H9 (cell line): ENCODE measurements around the gene TNIK. TPM values are rescaled to one million over a fixed set of nuclear protein-coding genes. Genes with fewer than 3 reads are reported as not detected.

Experiments used
- DNase-seq: peaks from one replicate; pipeline ENCODE4 v3.0.0-alpha.2; 2017
- H2AFZ ChIP-seq: one replicate; pipeline ENCODE4 v1.6.1; 2013; ENCODE audit warnings: mild to moderate bottlenecking, low read length, control low read depth, moderate library complexity
- H2AK5ac ChIP-seq: 2 replicates; pipeline ENCODE4 v1.6.1; 2013; ENCODE audit warnings: low read length, control low read depth, mixed read lengths; ENCODE audit not compliant: insufficient read length
- H2BK120ac ChIP-seq: one replicate; pipeline ENCODE4 v1.6.1; 2013; ENCODE audit warnings: low read depth, mild to moderate bottlenecking, low read length, control low read depth, inconsistent platforms; ENCODE audit not compliant: poor library complexity, severe bottlenecking
- H2BK12ac ChIP-seq: 2 replicates; pipeline ENCODE4 v1.6.1; 2013; ENCODE audit warnings: low read length, control low read depth, mixed read lengths, low read depth; ENCODE audit not compliant: insufficient read length
- H2BK15ac ChIP-seq: 2 replicates; pipeline ENCODE4 v1.6.1; 2013; ENCODE audit warnings: low read depth, low read length, control low read depth
- H2BK20ac ChIP-seq: one replicate; pipeline ENCODE4 v1.6.1; 2013; ENCODE audit warnings: low read depth, mild to moderate bottlenecking, low read length, control low read depth, inconsistent platforms; ENCODE audit not compliant: poor library complexity, severe bottlenecking
- H2BK5ac ChIP-seq: 2 replicates; pipeline ENCODE4 v1.6.1; 2013; ENCODE audit warnings: low read length, control low read depth, mixed read lengths; ENCODE audit not compliant: insufficient read length
- H3K14ac ChIP-seq: 2 replicates; pipeline ENCODE4 v1.6.1; 2013; ENCODE audit warnings: low read length, control low read depth; ENCODE audit not compliant: insufficient read depth
- H3K18ac ChIP-seq: 2 replicates; pipeline ENCODE4 v1.6.1; 2013; ENCODE audit warnings: low read depth, mild to moderate bottlenecking, mixed read lengths, low read length, control low read depth; ENCODE audit not compliant: insufficient read length
- H3K23ac ChIP-seq: 2 replicates; pipeline ENCODE4 v1.6.1; 2013; ENCODE audit warnings: low read length, control low read depth, mixed read lengths, low read depth; ENCODE audit not compliant: insufficient read length
- H3K23me2 ChIP-seq: 2 replicates; pipeline ENCODE4 v1.6.1; 2013; ENCODE audit warnings: low read depth, mild to moderate bottlenecking, mixed read lengths, low read length, control low read depth; ENCODE audit not compliant: insufficient read length, poor library complexity, severe bottlenecking
- H3K27ac ChIP-seq: 2 replicates; pipeline ENCODE4 v1.5.1; 2013; ENCODE audit warnings: low read length, control low read depth, mixed read lengths, low read depth; ENCODE audit not compliant: insufficient read length
- H3K27me3 ChIP-seq: 2 replicates; pipeline ENCODE4 v1.6.1; 2013; ENCODE audit warnings: low read length, control low read depth, inconsistent platforms; ENCODE audit not compliant: insufficient read depth
- H3K4ac ChIP-seq: 2 replicates; pipeline ENCODE4 v1.6.1; 2013; ENCODE audit warnings: low read depth, mild to moderate bottlenecking, control low read depth, inconsistent platforms, low read length, moderate library complexity
- H3K4me1 ChIP-seq: 2 replicates; pipeline ENCODE4 v1.6.1; 2013; ENCODE audit warnings: low read length, control low read depth, inconsistent platforms; ENCODE audit not compliant: insufficient read depth
- H3K4me2 ChIP-seq: 2 replicates; pipeline ENCODE4 v1.6.1; 2013; ENCODE audit warnings: low read length, control low read depth, mixed read lengths; ENCODE audit not compliant: insufficient read length, insufficient read depth
- H3K56ac ChIP-seq: 2 replicates; pipeline ENCODE4 v1.6.1; 2013; ENCODE audit warnings: low read depth, mild to moderate bottlenecking, mixed read lengths, low read length, control low read depth; ENCODE audit not compliant: insufficient read length
- H3K79me1 ChIP-seq: 2 replicates; pipeline ENCODE4 v1.6.1; 2013; ENCODE audit warnings: low read depth, mild to moderate bottlenecking, moderate library complexity, low read length, control low read depth, inconsistent platforms; ENCODE audit not compliant: insufficient read depth, poor library complexity, severe bottlenecking
- H3K79me2 ChIP-seq: 2 replicates; pipeline ENCODE4 v1.6.1; 2013; ENCODE audit warnings: low read length, control low read depth, inconsistent platforms; ENCODE audit not compliant: insufficient read depth
- H3K9ac ChIP-seq: 2 replicates; pipeline ENCODE4 v1.6.1; 2013; ENCODE audit warnings: low read length, control low read depth, mixed read lengths; ENCODE audit not compliant: insufficient read length; ENCODE audit errors: extremely low read depth
- H3K9me3 ChIP-seq: one replicate; pipeline ENCODE4 v1.6.1; 2013; ENCODE audit warnings: low read depth, low read length, inconsistent platforms; ENCODE audit not compliant: control insufficient read depth
- H3T11ph ChIP-seq: one replicate; pipeline ENCODE4 v1.6.1; 2013; ENCODE audit warnings: mild to moderate bottlenecking, low read length, control low read depth, inconsistent platforms
- H4K20me1 ChIP-seq: one replicate; pipeline ENCODE4 v1.6.1; 2013; ENCODE audit not compliant: control insufficient read depth, insufficient read length, insufficient read depth
- H4K5ac ChIP-seq: 2 replicates; pipeline ENCODE4 v1.6.1; 2013; ENCODE audit warnings: low read depth, mild to moderate bottlenecking, mixed read lengths, low read length, control low read depth; ENCODE audit not compliant: insufficient read length
- H4K8ac ChIP-seq: replicated peaks from 2 replicates; pipeline ENCODE4 v1.6.1; 2013; ENCODE audit warnings: low read length, control low read depth, mixed read lengths, low read depth; ENCODE audit not compliant: insufficient read length
- H4K91ac ChIP-seq: 2 replicates; pipeline ENCODE4 v1.6.1; 2013; ENCODE audit warnings: low read depth, mild to moderate bottlenecking, moderate library complexity, mixed read lengths, low read length, control low read depth; ENCODE audit not compliant: insufficient read length
- H3K27ac Mint-ChIP-seq, 3 experiments: 2 replicates in 2 of 3; 3 replicates in 1 of 3; pipeline ENCODE4 v1.8.0; 2020 to 2021; ENCODE audit warnings: mixed read lengths in 3 of 3, mild to moderate bottlenecking in 1 of 3, moderate library complexity in 1 of 3
- H3K27me3 Mint-ChIP-seq: 2 replicates; pipeline ENCODE4 v1.8.0; 2021; ENCODE audit warnings: low read depth, mild to moderate bottlenecking, moderate library complexity, mixed read lengths
- H3K36me3 Mint-ChIP-seq, 3 experiments: 2 replicates in 2 of 3; 3 replicates in 1 of 3; pipeline ENCODE4 v1.8.0; 2020 to 2021; ENCODE audit warnings: low read depth in 3 of 3, mixed read lengths in 3 of 3; ENCODE audit not compliant: insufficient read depth in 1 of 3
- H3K4me1 Mint-ChIP-seq, 2 experiments: 2 replicates each; pipeline ENCODE4 v1.8.0; 2020; ENCODE audit warnings: mixed read lengths in 2 of 2
- H3K4me3 Mint-ChIP-seq, 2 experiments: 2 replicates in 1 of 2; 3 replicates in 1 of 2; pipeline ENCODE4 v1.8.0; 2020 to 2021; ENCODE audit warnings: mild to moderate bottlenecking in 2 of 2, mixed read lengths in 2 of 2, moderate library complexity in 1 of 2
- H3K9me3 Mint-ChIP-seq, 2 experiments: 2 replicates in 1 of 2; 3 replicates in 1 of 2; pipeline ENCODE4 v1.8.0; 2020; ENCODE audit warnings: mild to moderate bottlenecking in 2 of 2, mixed read lengths in 2 of 2, moderate library complexity in 1 of 2
- WGBS: extraction: QIAGEN DNeasy Blood & Tissue Kit; methylation state at CpG from one replicate; pipeline ENCODE4 v1.1.7; 2013; ENCODE audit warnings: missing lambda C conversion rate, low lambda C conversion rate, mixed read lengths; ENCODE audit not compliant: insufficient read length; ENCODE audit errors: extremely low coverage; 5-methylcytosine and 5-hydroxymethylcytosine counted together
- total RNA-seq: library from RNA; stranded (reverse); gene quantifications from 2 replicates; pipeline ENCODE4 v1.2.1, GENCODE V29; 2021
- TF ChIP-seq, protein P1 (sequence below): fragments of 200-600 bp; sonication (generic); conservative IDR thresholded peaks from 3 replicates; pipeline ENCODE4 v1.8.0; 2021; ENCODE audit warnings: antibody characterized with exemption, mild to moderate bottlenecking

The TNIK gene
- total RNA-seq, 1 experiment from 2014 or later, result 15.9 TPM

- Histone ChIP-seq H3K27me3 (no peaks in the 10 kb centered on the region), H2BK12ac (no peak overlapping the region), H2BK120ac (no peak overlapping the region), H4K8ac (no peak overlapping the region), H2BK20ac (no peak overlapping the region), H3K56ac (no peak overlapping the region), H3K4me2 (no peak overlapping the region), H3K79me1 (no peaks in the 10 kb centered on the region), H3K4me1 (no peaks in the 10 kb centered on the region), H3K18ac (no peak overlapping the region), H3K14ac (no peak overlapping the region), H2AK5ac (no peak overlapping the region), H4K91ac (no peak overlapping the region), H2BK5ac (no peak overlapping the region), H3K4ac (no peak overlapping the region), H3K79me2 (no peaks in the 10 kb centered on the region), H3K9me3 (no peaks in the 10 kb centered on the region), H4K20me1 (no peaks in the 10 kb centered on the region), H2AFZ (no peak overlapping the region), H3T11ph (no peak overlapping the region), H4K5ac (no peak overlapping the region), H2BK15ac (no peak overlapping the region), H3K23me2 (no peaks in the 10 kb centered on the region), H3K9ac (no peak overlapping the region), H3K23ac (no peak overlapping the region), H3K27ac (no peak overlapping the region)
- Mint-ChIP-seq H3K27me3 (no peaks in the 10 kb centered on the region), H3K36me3 (no peaks in the 10 kb centered on the region), H3K4me1 (peaks cover 14 to 16% of the 10 kb centered on the region in 2 experiments; a peak in 3 of 4 replicates), H3K4me3 (no peak overlapping the region), H3K27ac (no peak overlapping the region), H3K9me3 (no peaks in the 10 kb centered on the region)
- TF ChIP-seq, protein P1, sequence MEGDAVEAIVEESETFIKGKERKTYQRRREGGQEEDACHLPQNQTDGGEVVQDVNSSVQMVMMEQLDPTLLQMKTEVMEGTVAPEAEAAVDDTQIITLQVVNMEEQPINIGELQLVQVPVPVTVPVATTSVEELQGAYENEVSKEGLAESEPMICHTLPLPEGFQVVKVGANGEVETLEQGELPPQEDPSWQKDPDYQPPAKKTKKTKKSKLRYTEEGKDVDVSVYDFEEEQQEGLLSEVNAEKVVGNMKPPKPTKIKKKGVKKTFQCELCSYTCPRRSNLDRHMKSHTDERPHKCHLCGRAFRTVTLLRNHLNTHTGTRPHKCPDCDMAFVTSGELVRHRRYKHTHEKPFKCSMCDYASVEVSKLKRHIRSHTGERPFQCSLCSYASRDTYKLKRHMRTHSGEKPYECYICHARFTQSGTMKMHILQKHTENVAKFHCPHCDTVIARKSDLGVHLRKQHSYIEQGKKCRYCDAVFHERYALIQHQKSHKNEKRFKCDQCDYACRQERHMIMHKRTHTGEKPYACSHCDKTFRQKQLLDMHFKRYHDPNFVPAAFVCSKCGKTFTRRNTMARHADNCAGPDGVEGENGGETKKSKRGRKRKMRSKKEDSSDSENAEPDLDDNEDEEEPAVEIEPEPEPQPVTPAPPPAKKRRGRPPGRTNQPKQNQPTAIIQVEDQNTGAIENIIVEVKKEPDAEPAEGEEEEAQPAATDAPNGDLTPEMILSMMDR, result no peak
- no peak for DNase-seq
- WGBS, result no CpG with 5 or more reads among the region's 14 CpGs
Measured at GRCh38 chr3:171044835-171045793, 415.1 kb downstream of the TNIK start.
